Measurements from ENCODE around the gene NBPF3. TPM values are rescaled to one million over a fixed set of nuclear protein-coding genes. Genes with fewer than 3 reads are reported as not detected.

Gene NBPF3
- total RNA-seq, 1 experiment from 2014 or later, result 21.4 TPM

GRCh38 chr1:21506804-21507203 lies 66.9 kb downstream of the NBPF3 start:
- TF ChIP-seq, protein P1, sequence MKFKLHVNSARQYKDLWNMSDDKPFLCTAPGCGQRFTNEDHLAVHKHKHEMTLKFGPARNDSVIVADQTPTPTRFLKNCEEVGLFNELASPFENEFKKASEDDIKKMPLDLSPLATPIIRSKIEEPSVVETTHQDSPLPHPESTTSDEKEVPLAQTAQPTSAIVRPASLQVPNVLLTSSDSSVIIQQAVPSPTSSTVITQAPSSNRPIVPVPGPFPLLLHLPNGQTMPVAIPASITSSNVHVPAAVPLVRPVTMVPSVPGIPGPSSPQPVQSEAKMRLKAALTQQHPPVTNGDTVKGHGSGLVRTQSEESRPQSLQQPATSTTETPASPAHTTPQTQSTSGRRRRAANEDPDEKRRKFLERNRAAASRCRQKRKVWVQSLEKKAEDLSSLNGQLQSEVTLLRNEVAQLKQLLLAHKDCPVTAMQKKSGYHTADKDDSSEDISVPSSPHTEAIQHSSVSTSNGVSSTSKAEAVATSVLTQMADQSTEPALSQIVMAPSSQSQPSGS (CRISPR knock-in tag; IDR thresholded peaks at IDR 0.05; ENCODE audit: borderline replicate concordance, low read depth), result no peak
- TF ChIP-seq, protein P2, sequence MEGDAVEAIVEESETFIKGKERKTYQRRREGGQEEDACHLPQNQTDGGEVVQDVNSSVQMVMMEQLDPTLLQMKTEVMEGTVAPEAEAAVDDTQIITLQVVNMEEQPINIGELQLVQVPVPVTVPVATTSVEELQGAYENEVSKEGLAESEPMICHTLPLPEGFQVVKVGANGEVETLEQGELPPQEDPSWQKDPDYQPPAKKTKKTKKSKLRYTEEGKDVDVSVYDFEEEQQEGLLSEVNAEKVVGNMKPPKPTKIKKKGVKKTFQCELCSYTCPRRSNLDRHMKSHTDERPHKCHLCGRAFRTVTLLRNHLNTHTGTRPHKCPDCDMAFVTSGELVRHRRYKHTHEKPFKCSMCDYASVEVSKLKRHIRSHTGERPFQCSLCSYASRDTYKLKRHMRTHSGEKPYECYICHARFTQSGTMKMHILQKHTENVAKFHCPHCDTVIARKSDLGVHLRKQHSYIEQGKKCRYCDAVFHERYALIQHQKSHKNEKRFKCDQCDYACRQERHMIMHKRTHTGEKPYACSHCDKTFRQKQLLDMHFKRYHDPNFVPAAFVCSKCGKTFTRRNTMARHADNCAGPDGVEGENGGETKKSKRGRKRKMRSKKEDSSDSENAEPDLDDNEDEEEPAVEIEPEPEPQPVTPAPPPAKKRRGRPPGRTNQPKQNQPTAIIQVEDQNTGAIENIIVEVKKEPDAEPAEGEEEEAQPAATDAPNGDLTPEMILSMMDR (IDR thresholded peaks at IDR 0.05), result no peak
- TF ChIP-seq MAX (CRISPR knock-in tag; IDR thresholded peaks at IDR 0.05), result no peak
- no peak for TF ChIP-seq ZNF138 (CRISPR knock-in tag; conservative IDR thresholded peaks at IDR 0.05)
- no peak for TF ChIP-seq FOXJ3 (CRISPR knock-in tag; IDR thresholded peaks at IDR 0.05; ENCODE audit: borderline replicate concordance)
- TF ChIP-seq, protein P3, sequence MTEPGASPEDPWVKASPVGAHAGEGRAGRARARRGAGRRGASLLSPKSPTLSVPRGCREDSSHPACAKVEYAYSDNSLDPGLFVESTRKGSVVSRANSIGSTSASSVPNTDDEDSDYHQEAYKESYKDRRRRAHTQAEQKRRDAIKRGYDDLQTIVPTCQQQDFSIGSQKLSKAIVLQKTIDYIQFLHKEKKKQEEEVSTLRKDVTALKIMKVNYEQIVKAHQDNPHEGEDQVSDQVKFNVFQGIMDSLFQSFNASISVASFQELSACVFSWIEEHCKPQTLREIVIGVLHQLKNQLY (CRISPR knock-in tag; IDR thresholded peaks at IDR 0.05), result no peak
- no peak for TF ChIP-seq ZNF263 (CRISPR knock-in tag; IDR thresholded peaks at IDR 0.05; ENCODE audit: low read depth)
- TF ChIP-seq, protein P4, sequence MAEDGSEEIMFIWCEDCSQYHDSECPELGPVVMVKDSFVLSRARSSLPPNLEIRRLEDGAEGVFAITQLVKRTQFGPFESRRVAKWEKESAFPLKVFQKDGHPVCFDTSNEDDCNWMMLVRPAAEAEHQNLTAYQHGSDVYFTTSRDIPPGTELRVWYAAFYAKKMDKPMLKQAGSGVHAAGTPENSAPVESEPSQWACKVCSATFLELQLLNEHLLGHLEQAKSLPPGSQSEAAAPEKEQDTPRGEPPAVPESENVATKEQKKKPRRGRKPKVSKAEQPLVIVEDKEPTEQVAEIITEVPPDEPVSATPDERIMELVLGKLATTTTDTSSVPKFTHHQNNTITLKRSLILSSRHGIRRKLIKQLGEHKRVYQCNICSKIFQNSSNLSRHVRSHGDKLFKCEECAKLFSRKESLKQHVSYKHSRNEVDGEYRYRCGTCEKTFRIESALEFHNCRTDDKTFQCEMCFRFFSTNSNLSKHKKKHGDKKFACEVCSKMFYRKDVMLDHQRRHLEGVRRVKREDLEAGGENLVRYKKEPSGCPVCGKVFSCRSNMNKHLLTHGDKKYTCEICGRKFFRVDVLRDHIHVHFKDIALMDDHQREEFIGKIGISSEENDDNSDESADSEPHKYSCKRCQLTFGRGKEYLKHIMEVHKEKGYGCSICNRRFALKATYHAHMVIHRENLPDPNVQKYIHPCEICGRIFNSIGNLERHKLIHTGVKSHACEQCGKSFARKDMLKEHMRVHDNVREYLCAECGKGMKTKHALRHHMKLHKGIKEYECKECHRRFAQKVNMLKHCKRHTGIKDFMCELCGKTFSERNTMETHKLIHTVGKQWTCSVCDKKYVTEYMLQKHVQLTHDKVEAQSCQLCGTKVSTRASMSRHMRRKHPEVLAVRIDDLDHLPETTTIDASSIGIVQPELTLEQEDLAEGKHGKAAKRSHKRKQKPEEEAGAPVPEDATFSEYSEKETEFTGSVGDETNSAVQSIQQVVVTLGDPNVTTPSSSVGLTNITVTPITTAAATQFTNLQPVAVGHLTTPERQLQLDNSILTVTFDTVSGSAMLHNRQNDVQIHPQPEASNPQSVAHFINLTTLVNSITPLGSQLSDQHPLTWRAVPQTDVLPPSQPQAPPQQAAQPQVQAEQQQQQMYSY (CRISPR knock-in tag; IDR thresholded peaks at IDR 0.05), result no peak
- TF ChIP-seq, protein P5, sequence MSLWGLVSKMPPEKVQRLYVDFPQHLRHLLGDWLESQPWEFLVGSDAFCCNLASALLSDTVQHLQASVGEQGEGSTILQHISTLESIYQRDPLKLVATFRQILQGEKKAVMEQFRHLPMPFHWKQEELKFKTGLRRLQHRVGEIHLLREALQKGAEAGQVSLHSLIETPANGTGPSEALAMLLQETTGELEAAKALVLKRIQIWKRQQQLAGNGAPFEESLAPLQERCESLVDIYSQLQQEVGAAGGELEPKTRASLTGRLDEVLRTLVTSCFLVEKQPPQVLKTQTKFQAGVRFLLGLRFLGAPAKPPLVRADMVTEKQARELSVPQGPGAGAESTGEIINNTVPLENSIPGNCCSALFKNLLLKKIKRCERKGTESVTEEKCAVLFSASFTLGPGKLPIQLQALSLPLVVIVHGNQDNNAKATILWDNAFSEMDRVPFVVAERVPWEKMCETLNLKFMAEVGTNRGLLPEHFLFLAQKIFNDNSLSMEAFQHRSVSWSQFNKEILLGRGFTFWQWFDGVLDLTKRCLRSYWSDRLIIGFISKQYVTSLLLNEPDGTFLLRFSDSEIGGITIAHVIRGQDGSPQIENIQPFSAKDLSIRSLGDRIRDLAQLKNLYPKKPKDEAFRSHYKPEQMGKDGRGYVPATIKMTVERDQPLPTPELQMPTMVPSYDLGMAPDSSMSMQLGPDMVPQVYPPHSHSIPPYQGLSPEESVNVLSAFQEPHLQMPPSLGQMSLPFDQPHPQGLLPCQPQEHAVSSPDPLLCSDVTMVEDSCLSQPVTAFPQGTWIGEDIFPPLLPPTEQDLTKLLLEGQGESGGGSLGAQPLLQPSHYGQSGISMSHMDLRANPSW (CRISPR knock-in tag; conservative IDR thresholded peaks at IDR 0.05; ENCODE audit: low read depth), result no peak
- TF ChIP-seq TP53 (CRISPR knock-in tag; IDR thresholded peaks at IDR 0.05), result no peak
- TF ChIP-seq, protein P6, sequence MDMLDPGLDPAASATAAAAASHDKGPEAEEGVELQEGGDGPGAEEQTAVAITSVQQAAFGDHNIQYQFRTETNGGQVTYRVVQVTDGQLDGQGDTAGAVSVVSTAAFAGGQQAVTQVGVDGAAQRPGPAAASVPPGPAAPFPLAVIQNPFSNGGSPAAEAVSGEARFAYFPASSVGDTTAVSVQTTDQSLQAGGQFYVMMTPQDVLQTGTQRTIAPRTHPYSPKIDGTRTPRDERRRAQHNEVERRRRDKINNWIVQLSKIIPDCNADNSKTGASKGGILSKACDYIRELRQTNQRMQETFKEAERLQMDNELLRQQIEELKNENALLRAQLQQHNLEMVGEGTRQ (CRISPR knock-in tag; IDR thresholded peaks at IDR 0.05), result no peak
- no peak for TF ChIP-seq E2F4 (CRISPR knock-in tag; IDR thresholded peaks at IDR 0.05; ENCODE audit: borderline replicate concordance, low read depth)
- TF ChIP-seq OVOL2 (CRISPR knock-in tag; IDR thresholded peaks at IDR 0.05; ENCODE audit: borderline replicate concordance), result no peak
- TF ChIP-seq ZBTB21 (CRISPR knock-in tag; IDR thresholded peaks at IDR 0.05; ENCODE audit: borderline replicate concordance), result no peak
- no peak for TF ChIP-seq PRRX2 (CRISPR knock-in tag; IDR thresholded peaks at IDR 0.05)
- TF ChIP-seq, protein P7, sequence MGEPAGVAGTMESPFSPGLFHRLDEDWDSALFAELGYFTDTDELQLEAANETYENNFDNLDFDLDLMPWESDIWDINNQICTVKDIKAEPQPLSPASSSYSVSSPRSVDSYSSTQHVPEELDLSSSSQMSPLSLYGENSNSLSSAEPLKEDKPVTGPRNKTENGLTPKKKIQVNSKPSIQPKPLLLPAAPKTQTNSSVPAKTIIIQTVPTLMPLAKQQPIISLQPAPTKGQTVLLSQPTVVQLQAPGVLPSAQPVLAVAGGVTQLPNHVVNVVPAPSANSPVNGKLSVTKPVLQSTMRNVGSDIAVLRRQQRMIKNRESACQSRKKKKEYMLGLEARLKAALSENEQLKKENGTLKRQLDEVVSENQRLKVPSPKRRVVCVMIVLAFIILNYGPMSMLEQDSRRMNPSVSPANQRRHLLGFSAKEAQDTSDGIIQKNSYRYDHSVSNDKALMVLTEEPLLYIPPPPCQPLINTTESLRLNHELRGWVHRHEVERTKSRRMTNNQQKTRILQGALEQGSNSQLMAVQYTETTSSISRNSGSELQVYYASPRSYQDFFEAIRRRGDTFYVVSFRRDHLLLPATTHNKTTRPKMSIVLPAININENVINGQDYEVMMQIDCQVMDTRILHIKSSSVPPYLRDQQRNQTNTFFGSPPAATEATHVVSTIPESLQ (CRISPR knock-in tag; IDR thresholded peaks at IDR 0.05), result no peak
- TF ChIP-seq SP1 (CRISPR knock-in tag; conservative IDR thresholded peaks at IDR 0.05), result no peak
- no peak for TF ChIP-seq FOXK1 (CRISPR knock-in tag; IDR thresholded peaks at IDR 0.05)
- no peak for TF ChIP-seq NR2C2 (CRISPR knock-in tag; IDR thresholded peaks at IDR 0.05)
- no peak for TF ChIP-seq NFE2L1 (CRISPR knock-in tag; IDR thresholded peaks at IDR 0.05)
- Mint-ChIP-seq H3K36me3 (no peaks in the 10 kb centered on the region), H3K4me3 (no peak overlapping the region), H3K9me3 (no peaks in the 10 kb centered on the region), H3K27me3 (ENCODE audit: low read depth) (peaks cover 24% of the 10 kb centered on the region), H3K4me1 (peaks cover 24% of the 10 kb centered on the region), H3K27ac (no peak overlapping the region)
- no peak for DNase-seq (ENCODE audit: low spot score)
- ChIA-PET POLR2A (no interaction called here), CTCF (interaction anchor here (0.9 to 1.5 kb wide), 3 partner anchors 16 to 138 kb away, joined by 3 to 4 read pairs (median 4); no protein-coding TSS in a partner anchor)
- ATAC-seq, result no peak

All from WTC11 (cell line).